ENCODE results near the gene ANKRD37. TPM values are rescaled to one million over a fixed set of nuclear protein-coding genes. Genes with fewer than 3 reads are reported as not detected.

Gene ANKRD37
- total and polyA plus RNA-seq, 4 donors: 18.9 to 40.5 (median 30.4) TPM

- H3K4me3 ChIP-seq (ENCODE audit: low read length in 2 of 2): no peak overlapping the region
- no peak overlapping the region for H3K27ac ChIP-seq (ENCODE audit: low read depth in 1 of 2, low read length in 2 of 2)
- no peak for ATAC-seq (ENCODE audit: low FRiP score)
- no peaks in the 10 kb centered on the region for H3K9me3 ChIP-seq (ENCODE audit: control insufficient read depth, low read length)
- WGBS, 2 donors: 53 to 54% methylated on average over 2 of the region's 2 CpGs
- no peaks in the 10 kb centered on the region for H3K36me3 ChIP-seq (ENCODE audit: control insufficient read depth in 1 of 2, insufficient read depth in 2 of 2, low read length in 1 of 2)
- H3K4me1 ChIP-seq (ENCODE audit: control insufficient read depth in 1 of 2, insufficient read depth in 2 of 2, low read length in 2 of 2): peaks cover 3 to 4% of the 10 kb centered on the region in 2 donors
- intact Hi-C loops (cut with DNase I): no loop called here
- no peak for DNase-seq
- H3K27me3 ChIP-seq (ENCODE audit: control insufficient read depth in 1 of 2, insufficient read depth in 2 of 2, low read length in 1 of 2): no peaks in the 10 kb centered on the region
These were observed 24.9 kb downstream of the ANKRD37 start for GRCh38 chr4:185421366-185422124.

- Histone ChIP-seq H3K27ac (ENCODE audit: low read depth in 1 of 2, low read length in 2 of 2) (peak overlapping the region; percentile 73 to 79), H3K36me3 (ENCODE audit: control insufficient read depth in 1 of 2, insufficient read depth in 2 of 2, low read length in 1 of 2) (no peaks in the 10 kb centered on the region), H3K9me3 (ENCODE audit: control insufficient read depth, low read length) (no peaks in the 10 kb centered on the region), H3K4me1 (ENCODE audit: control insufficient read depth in 1 of 2, insufficient read depth in 2 of 2, low read length in 2 of 2) (peaks cover 3 to 4% of the 10 kb centered on the region in 2 donors), H3K4me3 (ENCODE audit: low read length in 2 of 2) (peak overlapping the region; percentile 89 to 92), H3K27me3 (ENCODE audit: control insufficient read depth in 1 of 2, insufficient read depth in 2 of 2, low read length in 1 of 2) (no peaks in the 10 kb centered on the region)
- intact Hi-C loops (cut with DNase I): loop anchor here (5.0 kb wide), 1 partner anchor 42 kb away; no protein-coding TSS in a partner anchor
- ATAC-seq (ENCODE audit: low FRiP score) (peak; percentile 59), DNase-seq (no peak)
- WGBS, 2 donors: 11 to 12% methylated on average over 13 of the region's 13 CpGs
These were observed 28.4 kb downstream of the ANKRD37 start for GRCh38 chr4:185424905-185425646.

- ATAC-seq (ENCODE audit: low FRiP score): peak; percentile 98
- Histone ChIP-seq H3K27ac (ENCODE audit: low read depth in 1 of 2, low read length in 2 of 2) (peak within 1 kb of the TSS; percentile 73 to 79), H3K36me3 (ENCODE audit: control insufficient read depth in 1 of 2, insufficient read depth in 2 of 2, low read length in 1 of 2) (no peaks in the 10 kb centered on the region), H3K27me3 (ENCODE audit: control insufficient read depth in 1 of 2, insufficient read depth in 2 of 2, low read length in 1 of 2) (no peaks in the 10 kb centered on the region), H3K9me3 (ENCODE audit: control insufficient read depth, low read length) (no peaks in the 10 kb centered on the region), H3K4me1 (ENCODE audit: control insufficient read depth in 1 of 2, insufficient read depth in 2 of 2, low read length in 2 of 2) (peaks cover 3 to 4% of the 10 kb centered on the region in 2 donors), H3K4me3 (ENCODE audit: low read length in 2 of 2) (peak within 1 kb of the TSS; percentile 89 to 92)
- 0% methylated on average over 66 of the region's 66 CpGs for WGBS, 2 donors
- peak; percentile 93 to 95 for DNase-seq
- intact Hi-C loops (cut with DNase I): loop anchor here (5.0 kb wide), 1 partner anchor 42 kb away; no protein-coding TSS in a partner anchor
These were observed 29.2 kb downstream of the ANKRD37 start, which contains the start of gene UFSP2 for GRCh38 chr4:185425647-185426352. UFSP2 (minus strand) TSS chr4:185425964; CDS start chr4:185425868, 96 bp downstream.

GRCh38 chr4:185426960-185427688 lies 30.5 kb downstream of the ANKRD37 start:
- Histone ChIP-seq H3K4me1 (ENCODE audit: control insufficient read depth in 1 of 2, insufficient read depth in 2 of 2, low read length in 2 of 2) (peaks cover 2 to 3% of the 10 kb centered on the region in 2 donors), H3K27ac (ENCODE audit: low read depth in 1 of 2, low read length in 2 of 2) (no peak overlapping the region), H3K27me3 (ENCODE audit: control insufficient read depth in 1 of 2, insufficient read depth in 2 of 2, low read length in 1 of 2) (no peaks in the 10 kb centered on the region), H3K4me3 (ENCODE audit: low read length in 2 of 2) (no peak overlapping the region), H3K36me3 (ENCODE audit: control insufficient read depth in 1 of 2, insufficient read depth in 2 of 2, low read length in 1 of 2) (no peaks in the 10 kb centered on the region), H3K9me3 (ENCODE audit: control insufficient read depth, low read length) (no peaks in the 10 kb centered on the region)
- DNase-seq: no peak
- intact Hi-C loops (cut with DNase I): loop anchor here (5.0 kb wide), 1 partner anchor 40 kb away; no protein-coding TSS in a partner anchor
- ATAC-seq (ENCODE audit: low FRiP score): no peak
- WGBS, 2 donors: 90 to 93% methylated on average over 21 to 22 of the region's 22 CpGs

- no peaks in the 10 kb centered on the region for H3K9me3 ChIP-seq (ENCODE audit: control insufficient read depth, low read length)
- H3K27me3 ChIP-seq (ENCODE audit: control insufficient read depth in 1 of 2, insufficient read depth in 2 of 2, low read length in 1 of 2): no peaks in the 10 kb centered on the region
- no peaks in the 10 kb centered on the region for H3K36me3 ChIP-seq (ENCODE audit: control insufficient read depth in 1 of 2, insufficient read depth in 2 of 2, low read length in 1 of 2)
- 64 to 79% methylated on average over 5 of the region's 5 CpGs for WGBS, 2 donors
- intact Hi-C loops (cut with DNase I): loop anchor here (5.0 kb wide), 1 partner anchor 38 kb away; no protein-coding TSS in a partner anchor
- DNase-seq (no peak), ATAC-seq (ENCODE audit: low FRiP score) (no peak)
- H3K27ac ChIP-seq (ENCODE audit: low read depth in 1 of 2, low read length in 2 of 2): no peak overlapping the region
- H3K4me1 ChIP-seq (ENCODE audit: control insufficient read depth in 1 of 2, insufficient read depth in 2 of 2, low read length in 2 of 2): peaks cover 0 to 2% of the 10 kb centered on the region in 2 donors
- no peak overlapping the region for H3K4me3 ChIP-seq (ENCODE audit: low read length in 2 of 2)
These were observed 33.0 kb downstream of the ANKRD37 start for GRCh38 chr4:185429660-185430059.

- Histone ChIP-seq H3K4me3 (ENCODE audit: low read length in 2 of 2) (no peak overlapping the region), H3K9me3 (ENCODE audit: control insufficient read depth, low read length) (no peaks in the 10 kb centered on the region), H3K27ac (ENCODE audit: low read depth in 1 of 2, low read length in 2 of 2) (no peak overlapping the region), H3K4me1 (ENCODE audit: control insufficient read depth in 1 of 2, insufficient read depth in 2 of 2, low read length in 2 of 2) (no peaks in the 10 kb centered on the region), H3K36me3 (ENCODE audit: control insufficient read depth in 1 of 2, insufficient read depth in 2 of 2, low read length in 1 of 2) (no peaks in the 10 kb centered on the region), H3K27me3 (ENCODE audit: control insufficient read depth in 1 of 2, insufficient read depth in 2 of 2, low read length in 1 of 2) (no peaks in the 10 kb centered on the region)
- intact Hi-C loops (cut with DNase I): no loop called here
- ATAC-seq (ENCODE audit: low FRiP score) (no peak), DNase-seq (no peak)
These were observed 38.8 kb downstream of the ANKRD37 start for GRCh38 chr4:185435466-185435865.

- DNase-seq (no peak), ATAC-seq (ENCODE audit: low FRiP score) (no peak)
- no peak overlapping the region for H3K4me3 ChIP-seq (ENCODE audit: low read length in 2 of 2)
- H3K9me3 ChIP-seq (ENCODE audit: control insufficient read depth, low read length): no peaks in the 10 kb centered on the region
- no peaks in the 10 kb centered on the region for H3K27me3 ChIP-seq (ENCODE audit: control insufficient read depth in 1 of 2, insufficient read depth in 2 of 2, low read length in 1 of 2)
- intact Hi-C loops (cut with DNase I): no loop called here
- no peak overlapping the region for H3K27ac ChIP-seq (ENCODE audit: low read depth in 1 of 2, low read length in 2 of 2)
- no peaks in the 10 kb centered on the region for H3K4me1 ChIP-seq (ENCODE audit: control insufficient read depth in 1 of 2, insufficient read depth in 2 of 2, low read length in 2 of 2)
- no peaks in the 10 kb centered on the region for H3K36me3 ChIP-seq (ENCODE audit: control insufficient read depth in 1 of 2, insufficient read depth in 2 of 2, low read length in 1 of 2)
These were observed 41.2 kb downstream of the ANKRD37 start for GRCh38 chr4:185437809-185438208.

GRCh38 chr4:185441479-185441878 lies 44.8 kb downstream of the ANKRD37 start:
- H3K9me3 ChIP-seq (ENCODE audit: control insufficient read depth, low read length): no peaks in the 10 kb centered on the region
- no peaks in the 10 kb centered on the region for H3K27me3 ChIP-seq (ENCODE audit: control insufficient read depth in 1 of 2, insufficient read depth in 2 of 2, low read length in 1 of 2)
- ATAC-seq (ENCODE audit: low FRiP score) (no peak), DNase-seq (no peak)
- H3K4me1 ChIP-seq (ENCODE audit: control insufficient read depth in 1 of 2, insufficient read depth in 2 of 2, low read length in 2 of 2): no peaks in the 10 kb centered on the region
- 96 to 97% methylated on average over 2 of the region's 2 CpGs for WGBS, 2 donors
- no peak overlapping the region for H3K27ac ChIP-seq (ENCODE audit: low read depth in 1 of 2, low read length in 2 of 2)
- no peak overlapping the region for H3K4me3 ChIP-seq (ENCODE audit: low read length in 2 of 2)
- intact Hi-C loops (cut with DNase I): no loop called here
- no peaks in the 10 kb centered on the region for H3K36me3 ChIP-seq (ENCODE audit: control insufficient read depth in 1 of 2, insufficient read depth in 2 of 2, low read length in 1 of 2)
